GM19023 (cell line): ENCODE results near the gene CCND3.
A peak's percentile ranks its signal among the peaks of the same experiment; 100 is the strongest.

Experiments used
- ATAC-seq: cut with Tn5 transposase; IDR thresholded peaks from one replicate; pipeline ENCODE4 v1.9.1; 2021; ENCODE audit warnings: mild to moderate bottlenecking, moderate library complexity; ENCODE audit not compliant: unreplicated experiment

Gene CCND3

GRCh38 chr6:41927253-41927652, 14.4 kb downstream of the CCND3 start:
- no peak for ATAC-seq

- no peak for ATAC-seq
These were observed 19.5 kb downstream of the CCND3 start for GRCh38 chr6:41922154-41922553.

- peak; percentile 13 for ATAC-seq
These were observed 20.0 kb downstream of the CCND3 start for GRCh38 chr6:41921712-41921998.

GRCh38 chr6:41920921-41921711, 20.5 kb downstream of the CCND3 start, which contains the start of the genes BYSL and MED20:
Gene BYSL, plus strand, starts transcription at chr6:41921499. Its CDS starts 64 bp downstream, at chr6:41921563.
Gene MED20, minus strand, starts transcription at chr6:41921139. Its CDS starts 121 bp downstream, at chr6:41921018.
- peak; percentile 86 for ATAC-seq

GRCh38 chr6:41917528-41917927, 24.1 kb downstream of the CCND3 start:
- no peak for ATAC-seq

- no peak for ATAC-seq
These were observed 26.6 kb downstream of the CCND3 start for GRCh38 chr6:41914869-41915530.

- ATAC-seq, result no peak
These were observed 27.3 kb downstream of the CCND3 start for GRCh38 chr6:41914343-41914742.

GRCh38 chr6:41909727-41910126, 31.9 kb downstream of the CCND3 start:
- no peak for ATAC-seq

- ATAC-seq, result no peak
These were observed 39.6 kb downstream of the CCND3 start for GRCh38 chr6:41901882-41902519.

GRCh38 chr6:41900861-41901260, 40.7 kb downstream of the CCND3 start:
- ATAC-seq, result no peak

- ATAC-seq, result no peak
These were observed 45.3 kb downstream of the CCND3 start for GRCh38 chr6:41896281-41896680.

GRCh38 chr6:41895300-41896233, 46.0 kb downstream of the CCND3 start, which contains the start of gene USP49:
Gene USP49, minus strand, starts transcription at chr6:41895375. Its CDS starts 88,392 bp downstream, at chr6:41806983.
- peak; percentile 94 for ATAC-seq

GRCh38 chr6:41894366-41895299, 47.0 kb downstream of the CCND3 start:
- ATAC-seq, result peak; percentile 38

GRCh38 chr6:41892921-41893564, 48.6 kb downstream of the CCND3 start:
- no peak for ATAC-seq

GRCh38 chr6:41887331-41887751, 54.3 kb downstream of the CCND3 start:
- no peak for ATAC-seq

GRCh38 chr6:41885930-41886329, 55.7 kb downstream of the CCND3 start:
- ATAC-seq, result no peak

GRCh38 chr6:41884957-41885356, 56.7 kb downstream of the CCND3 start:
- ATAC-seq, result no peak
